ENCODE data around the gene EIF5.

EIF5 gene

DNA sequence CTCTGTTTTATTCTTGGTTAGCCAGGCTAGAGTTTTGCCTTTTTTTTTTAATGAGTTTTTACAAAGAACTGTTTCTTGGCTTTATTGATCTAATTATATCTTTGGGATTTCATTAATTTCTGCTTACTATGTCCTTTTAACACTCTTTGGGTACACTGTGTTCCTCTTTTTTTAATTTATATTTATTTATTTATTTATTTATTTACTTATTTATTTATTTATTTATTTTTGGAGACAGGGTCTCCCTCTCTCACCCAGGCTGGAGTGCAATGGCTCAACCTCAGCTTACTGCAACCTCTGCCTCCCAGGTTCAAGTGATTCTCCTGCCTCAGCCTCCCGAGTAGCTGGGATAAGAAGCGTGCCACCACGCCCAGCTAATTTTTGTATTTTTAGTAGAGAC, 36.0 kb downstream of the EIF5 start:
- DNase-seq (ENCODE audit: low read depth, low spot score): no peak

DNA sequence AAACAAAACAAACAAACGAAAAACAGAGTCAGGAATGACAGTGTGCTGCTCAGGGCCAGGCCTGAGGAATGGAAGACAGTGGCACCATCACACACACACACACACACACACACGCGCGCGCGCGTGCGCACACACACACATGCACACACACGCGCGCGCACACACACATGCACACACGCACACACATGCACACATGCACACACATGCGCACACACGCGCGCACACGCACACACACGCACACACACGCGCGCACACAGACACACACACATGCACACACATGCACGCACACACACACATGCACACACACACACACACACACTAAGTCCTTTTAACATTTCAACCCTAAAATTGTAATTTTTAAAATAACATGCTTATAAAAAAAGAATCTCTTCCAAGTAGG, 38.0 kb downstream of the EIF5 start:
- DNase-seq (ENCODE audit: low read depth, low spot score): no peak

DNA sequence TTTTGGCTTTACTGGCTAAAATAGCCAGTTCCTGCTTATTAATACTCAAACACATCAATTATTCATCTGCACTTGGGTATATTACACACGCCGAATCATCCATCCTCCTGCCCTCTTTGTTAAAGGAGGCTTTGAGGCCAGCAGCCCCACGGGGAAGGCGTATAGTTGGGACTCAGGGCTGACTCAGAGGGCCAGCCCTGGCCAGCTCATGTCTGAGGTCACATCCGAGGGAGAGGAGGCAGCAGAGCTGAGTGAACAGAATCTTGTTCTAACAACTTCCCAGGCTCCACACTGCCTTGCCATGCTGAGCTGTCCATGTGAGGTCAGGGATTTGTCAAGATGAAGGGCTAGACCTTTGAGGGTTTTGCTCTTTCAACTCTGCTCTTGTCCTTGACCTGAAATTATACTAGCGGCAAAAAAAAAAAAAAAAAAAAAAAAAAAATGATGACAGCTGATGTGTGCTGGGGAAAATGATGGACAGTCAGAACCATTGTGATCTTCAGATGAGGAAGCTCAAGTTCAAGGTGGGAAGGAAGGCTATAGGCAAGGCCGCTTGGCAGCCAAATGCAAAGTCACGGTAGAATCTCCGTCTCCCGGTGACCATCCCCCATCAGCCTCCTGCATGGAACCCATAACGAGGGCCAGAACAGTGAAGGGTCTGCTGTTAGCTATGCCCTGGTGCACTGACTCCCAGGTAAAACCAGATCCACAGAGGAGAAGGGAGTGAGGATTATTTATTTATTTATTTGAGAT, 38.7 kb downstream of the EIF5 start:
- DNase-seq (ENCODE audit: low read depth, low spot score): peak; percentile 57

DNA sequence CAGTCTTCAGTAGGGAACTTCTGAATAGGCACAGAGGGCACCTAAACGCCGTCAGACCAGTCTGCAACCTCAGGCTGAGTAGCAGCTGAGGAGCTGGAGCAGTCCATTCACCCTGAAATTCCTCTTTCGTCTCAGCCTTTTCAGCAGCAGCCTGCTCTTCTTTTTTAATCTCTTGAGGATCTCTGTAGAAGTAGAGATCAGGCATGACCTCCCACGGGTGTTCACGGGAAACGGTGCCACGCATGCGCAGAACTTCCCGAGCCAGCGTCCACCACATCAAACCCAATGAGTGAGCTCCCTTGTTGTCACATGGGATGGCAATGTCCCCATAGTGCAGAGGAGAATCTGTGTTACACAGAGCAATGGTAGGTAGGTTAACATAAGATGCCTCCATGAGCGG, 40.1 kb downstream of the EIF5 start:
- no peak for DNase-seq (ENCODE audit: low read depth, low spot score)

DNA sequence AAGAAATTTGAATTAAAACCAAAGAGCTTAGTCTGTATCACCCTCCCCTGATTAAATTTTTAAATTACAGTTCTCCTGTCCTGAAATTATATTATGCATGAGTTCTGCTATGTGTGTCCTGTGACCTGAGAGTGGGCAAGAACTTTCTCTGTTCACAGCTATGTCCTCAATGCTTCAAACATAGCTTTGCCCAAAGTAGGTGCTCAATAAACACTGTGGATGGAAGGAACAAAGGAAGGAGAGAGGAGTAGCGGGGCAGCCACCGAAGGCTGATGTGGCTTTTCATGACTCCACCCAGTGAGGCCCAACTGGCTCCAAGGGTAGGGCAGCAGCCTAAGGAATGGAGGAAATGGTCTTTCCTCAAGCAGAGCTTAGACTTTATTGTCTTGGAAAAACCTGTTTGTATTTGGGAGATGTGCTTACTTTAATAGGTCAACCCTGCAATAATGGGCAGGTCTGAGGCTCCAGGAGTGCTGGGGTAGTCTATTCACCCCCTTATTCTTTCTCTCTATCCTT, 43.5 kb downstream of the EIF5 start:
- DNase-seq (ENCODE audit: low read depth, low spot score): no peak

DNA sequence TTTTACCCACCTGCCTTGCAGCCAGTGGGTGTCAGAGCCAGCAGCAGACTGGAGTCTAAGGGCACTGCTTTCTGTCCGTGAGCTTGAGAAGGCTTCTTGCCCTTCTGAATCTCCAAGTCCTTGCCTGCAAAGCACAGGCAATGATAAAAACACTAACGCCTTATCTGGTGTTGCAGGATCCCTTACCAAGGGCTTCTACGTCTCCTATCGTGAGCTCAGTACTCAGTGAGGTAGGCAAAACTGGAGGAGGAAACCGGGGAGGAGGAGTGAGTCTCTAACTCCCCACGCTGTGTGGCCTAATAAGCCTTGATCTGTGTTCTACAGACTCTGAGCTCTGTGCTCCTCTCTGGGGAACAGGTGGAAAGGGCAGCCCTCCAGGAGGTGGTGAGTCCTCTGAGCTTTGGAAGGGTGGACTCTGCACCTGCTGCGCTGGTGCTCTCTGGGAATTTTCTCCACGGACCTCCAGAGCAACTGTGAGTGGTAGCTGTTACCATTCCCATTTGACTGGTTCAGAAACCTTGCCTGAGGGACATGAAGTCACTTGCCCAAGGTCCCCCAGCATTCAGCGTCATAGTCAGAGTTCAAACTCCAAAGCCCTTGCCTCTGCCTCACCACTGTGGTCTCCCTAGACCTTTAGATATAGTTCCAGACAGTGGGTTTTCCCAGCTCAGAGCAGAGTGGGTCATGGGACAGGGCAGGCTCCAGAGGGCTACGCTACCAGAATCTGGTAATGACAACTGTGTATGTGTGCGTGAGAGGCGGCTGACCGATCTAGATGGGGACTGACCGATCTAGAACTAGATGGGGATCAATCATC, 44.2 kb downstream of the EIF5 start:
- DNase-seq (ENCODE audit: low read depth, low spot score): no peak

DNA sequence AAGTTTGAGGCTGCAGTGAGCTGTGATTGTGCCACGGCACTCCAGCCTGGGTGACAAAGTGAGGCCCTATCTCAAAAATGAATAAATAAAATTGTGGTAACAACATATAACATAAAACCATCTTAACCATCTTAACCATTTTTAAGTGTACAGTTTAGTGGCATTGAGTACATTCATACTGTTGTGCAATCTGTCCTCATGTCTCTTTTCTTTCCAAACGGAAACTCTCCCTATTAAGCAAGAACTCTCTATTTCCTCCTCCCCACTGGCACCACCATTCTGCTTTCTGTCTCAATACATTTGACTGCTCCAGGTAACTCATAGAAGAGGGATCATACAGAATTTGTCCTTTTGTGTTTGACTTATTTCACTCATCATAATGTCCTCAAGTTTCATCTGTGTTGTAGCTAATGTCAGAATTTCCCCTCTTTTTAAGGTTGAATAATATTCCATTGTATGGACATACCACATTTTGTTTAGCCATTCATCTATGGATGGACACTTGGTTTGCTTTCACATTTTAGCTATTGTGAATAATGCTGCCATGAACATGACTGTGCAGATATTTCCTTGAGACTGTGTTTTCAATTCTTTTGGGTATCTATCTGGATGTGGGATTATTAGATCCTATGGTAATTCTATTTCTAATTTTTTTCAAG, 46.8 kb downstream of the EIF5 start:
- no peak for DNase-seq (ENCODE audit: low read depth, low spot score)

DNA sequence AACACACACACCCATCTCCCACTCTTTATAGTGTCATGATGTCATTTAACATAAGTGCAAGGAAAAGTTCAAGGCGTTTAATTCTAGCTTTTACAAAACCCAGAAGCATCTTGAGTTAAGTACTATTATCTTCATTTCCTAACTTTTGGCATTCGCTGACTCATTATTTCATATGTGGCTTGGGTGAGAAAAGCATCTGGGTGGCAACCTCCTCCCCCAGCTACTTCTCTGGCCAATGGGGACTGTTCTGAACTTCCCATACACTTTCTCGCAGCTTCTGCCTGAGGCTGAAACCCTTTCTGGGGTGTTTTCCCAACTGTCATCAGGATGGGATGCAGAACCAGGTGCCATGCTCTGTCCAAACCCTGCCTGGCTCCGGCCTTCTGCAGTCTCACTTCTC, 48.3 kb downstream of the EIF5 start:
- no peak for DNase-seq (ENCODE audit: low read depth, low spot score)

DNA sequence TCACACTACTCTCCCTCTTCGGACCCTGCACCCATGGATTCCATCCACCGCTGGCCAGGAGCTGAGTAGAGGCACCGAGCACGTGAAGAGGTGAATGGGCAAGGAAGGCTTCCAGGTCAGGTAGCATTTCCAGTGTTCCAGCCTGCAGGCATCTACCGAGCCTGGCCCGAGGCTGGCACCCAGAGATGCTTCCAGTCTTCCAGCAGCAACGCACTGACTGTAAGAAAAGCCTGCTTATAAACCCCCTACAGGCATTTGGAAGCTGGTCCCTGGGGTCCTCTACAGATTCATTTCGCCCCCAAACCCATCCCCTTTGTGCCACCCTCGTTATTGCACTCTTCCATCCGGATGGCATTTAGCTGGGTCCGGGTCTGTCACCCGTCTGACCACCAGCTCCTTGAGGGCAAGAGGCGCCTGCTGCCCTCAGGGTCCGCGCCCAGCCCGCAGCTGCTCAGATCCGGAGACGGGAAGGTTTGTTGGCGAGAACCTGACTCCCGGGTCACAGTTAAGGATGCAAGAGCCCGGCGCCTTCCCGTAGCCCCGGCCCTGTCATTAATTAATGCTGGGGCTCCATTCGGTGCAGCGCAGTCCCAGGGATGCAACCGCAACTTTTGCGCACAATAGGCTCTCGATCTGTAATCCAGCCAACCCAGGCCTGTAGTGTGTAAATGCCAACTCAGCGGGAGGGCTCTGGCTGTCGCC, 50.6 kb downstream of the EIF5 start:
- no peak for DNase-seq (ENCODE audit: low read depth, low spot score)

DNA sequence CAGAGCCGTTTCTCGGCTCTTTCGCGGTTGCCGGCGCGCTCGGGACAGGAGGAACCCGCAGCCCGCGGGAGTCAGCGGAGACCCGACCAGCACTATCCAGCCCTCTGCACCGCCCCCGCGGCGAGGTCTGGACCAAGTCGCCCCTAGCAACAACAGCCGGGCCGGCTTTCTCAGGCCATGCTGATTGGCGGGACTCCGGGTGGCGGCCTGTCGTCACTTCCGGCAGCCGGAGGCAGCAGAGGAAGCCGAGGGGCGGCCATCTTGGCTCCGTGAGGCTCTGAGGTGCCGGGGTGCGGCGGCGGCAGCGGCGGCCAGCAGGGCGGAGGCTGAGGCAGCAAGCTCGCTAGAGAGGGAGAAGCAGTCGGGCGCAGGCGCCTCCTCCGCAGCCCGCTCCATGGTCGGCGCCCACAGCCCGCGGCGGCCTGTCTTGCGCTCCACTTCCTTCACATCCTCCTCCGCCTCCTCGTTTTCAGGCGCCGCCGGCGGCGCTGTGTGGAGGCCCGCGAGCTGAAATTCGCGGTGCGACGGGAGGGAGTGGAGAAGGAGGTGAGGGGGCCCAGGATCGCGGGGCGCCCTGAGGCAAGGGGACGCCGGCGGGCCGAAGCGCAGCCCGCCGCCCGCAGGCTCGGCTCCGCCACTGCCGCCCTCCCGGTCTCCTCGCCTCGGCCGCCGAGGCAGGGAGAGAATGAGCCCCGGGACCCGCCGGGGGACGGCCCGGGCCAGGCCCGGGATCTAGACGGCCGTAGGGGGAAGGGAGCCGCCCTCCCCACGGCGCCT, 51.3 kb downstream of the EIF5 start, which contains the start of gene MARK3:
TSS of gene MARK3 (plus strand) at position 264 of the 777 bp plus-strand sequence. CDS start 615 bp downstream, outside the sequence.
- peak; percentile 90 for DNase-seq (ENCODE audit: low read depth, low spot score)

DNA sequence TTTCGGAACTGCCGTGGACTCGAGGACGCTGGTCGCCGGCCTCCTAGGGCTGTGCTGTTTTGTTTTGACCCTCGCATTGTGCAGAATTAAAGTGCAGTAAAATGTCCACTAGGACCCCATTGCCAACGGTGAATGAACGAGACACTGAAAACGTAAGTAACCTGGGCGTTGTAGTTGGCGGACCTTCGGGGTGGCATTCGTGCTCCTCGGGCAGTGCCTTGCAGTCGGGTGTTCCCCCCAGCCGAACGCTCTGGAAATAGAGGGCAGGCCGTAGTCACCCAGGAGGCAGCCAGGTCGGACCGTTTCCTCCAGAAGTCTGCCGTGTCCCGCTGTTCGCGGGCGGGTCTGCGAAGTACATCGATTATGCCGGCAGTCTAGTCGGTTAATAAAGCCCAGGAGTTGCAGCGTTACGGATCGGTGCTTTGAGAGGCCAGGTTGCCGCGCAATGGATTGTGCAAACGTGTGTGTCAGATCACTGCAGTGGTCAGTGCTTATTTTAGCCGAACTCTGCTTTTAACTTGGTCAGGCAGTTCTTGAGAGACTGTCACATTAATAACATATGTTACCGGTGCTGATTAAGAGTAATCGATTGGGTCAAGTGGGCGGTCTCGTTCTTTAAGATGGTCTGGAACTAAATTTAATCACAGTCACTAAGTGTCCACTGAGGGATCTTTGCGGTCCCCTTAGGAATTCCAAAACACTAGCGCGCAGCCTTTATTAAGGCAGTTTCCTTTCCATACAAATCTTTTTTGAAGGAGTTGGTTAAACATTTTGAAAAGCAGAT, 52.1 kb downstream of the EIF5 start:
- no peak for DNase-seq (ENCODE audit: low read depth, low spot score)

DNA sequence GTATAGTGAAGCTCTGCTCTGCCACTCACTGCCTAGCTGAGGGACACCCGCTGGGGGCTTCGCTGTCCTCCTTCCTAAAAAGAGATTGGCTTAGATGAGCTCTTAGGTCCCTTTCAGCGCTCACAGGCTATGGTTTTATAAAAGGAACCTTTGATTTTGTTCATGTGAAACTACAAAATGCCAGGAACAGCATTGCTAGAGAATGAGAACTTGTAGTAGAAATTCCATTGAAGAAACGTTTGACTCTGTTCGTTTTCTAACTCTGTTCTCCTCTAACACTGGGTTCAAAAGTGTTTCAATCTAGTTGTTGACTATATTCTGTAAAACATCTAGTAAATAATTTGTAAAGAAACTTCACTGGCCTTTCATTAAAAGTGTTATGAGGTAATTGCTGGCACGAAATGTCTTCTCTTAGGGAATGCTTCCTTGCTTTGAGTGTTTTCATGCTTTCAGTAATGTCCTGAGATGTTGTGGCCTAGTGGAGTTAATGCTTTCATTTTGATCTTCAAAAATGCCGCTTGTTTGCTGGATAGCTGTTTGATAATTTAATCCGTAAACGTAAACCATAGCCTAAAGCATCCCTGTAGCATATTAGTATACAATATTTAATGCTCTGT, 52.8 kb downstream of the EIF5 start:
- DNase-seq (ENCODE audit: low read depth, low spot score): no peak

DNA sequence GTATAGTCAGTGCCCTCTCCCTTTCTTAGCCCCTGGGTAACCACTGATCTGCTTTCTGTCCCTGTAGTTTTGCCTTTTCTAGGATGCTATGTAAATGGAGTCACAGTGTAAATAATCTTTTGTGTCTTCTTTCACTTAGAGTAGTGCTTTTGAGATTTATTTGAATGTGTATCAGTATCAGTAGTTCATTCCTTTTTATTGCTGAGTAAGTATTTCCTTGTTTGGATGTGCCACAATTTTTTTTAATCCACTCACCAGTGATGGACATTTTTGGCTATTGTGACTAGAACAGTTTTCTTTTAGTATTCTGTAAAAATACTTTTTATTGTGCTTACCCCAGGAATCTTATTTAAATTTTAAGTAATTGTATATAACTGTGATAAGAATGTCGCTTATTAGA, 54.6 kb downstream of the EIF5 start:
- DNase-seq (ENCODE audit: low read depth, low spot score): no peak

DNA sequence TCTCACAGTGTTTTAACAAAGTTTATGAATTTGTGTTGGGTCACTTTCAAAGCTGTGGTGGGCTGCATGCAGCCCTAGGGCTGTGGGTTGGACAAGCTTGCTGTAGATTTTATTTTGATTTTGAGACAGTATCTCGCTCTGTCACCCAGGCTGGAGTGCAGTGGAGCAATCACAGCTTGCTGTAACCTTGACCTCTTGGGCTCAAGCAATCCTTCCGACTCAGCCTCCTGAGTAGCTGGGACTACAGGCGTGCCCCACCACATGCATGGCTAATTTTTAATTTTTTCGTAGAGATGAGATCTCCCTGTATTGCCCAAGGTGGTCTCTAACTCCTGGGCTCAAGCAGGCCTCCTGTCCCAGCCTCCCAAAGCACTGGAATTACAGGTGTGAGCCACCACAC, 56.6 kb downstream of the EIF5 start:
- no peak for DNase-seq (ENCODE audit: low read depth, low spot score)

DNA sequence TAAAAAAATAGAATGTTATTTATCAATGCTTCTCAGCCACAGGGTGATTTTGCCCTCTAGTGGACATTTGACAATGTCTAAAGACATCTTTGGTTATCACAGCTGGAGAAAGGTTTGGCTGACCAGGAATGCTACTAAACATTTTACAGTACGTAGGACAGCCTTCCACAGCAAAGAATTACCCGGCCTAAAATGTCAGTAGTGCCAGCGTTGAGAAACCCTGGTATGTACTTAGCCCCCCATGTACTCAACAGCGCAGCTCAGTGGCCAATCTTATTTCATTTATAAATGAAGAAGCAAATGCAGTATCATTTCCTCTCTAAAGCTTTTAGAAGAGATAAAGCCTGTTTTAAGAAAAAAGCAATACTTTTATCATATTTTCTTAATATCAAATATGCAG, 57.0 kb downstream of the EIF5 start:
- DNase-seq (ENCODE audit: low read depth, low spot score): peak; percentile 58

DNA sequence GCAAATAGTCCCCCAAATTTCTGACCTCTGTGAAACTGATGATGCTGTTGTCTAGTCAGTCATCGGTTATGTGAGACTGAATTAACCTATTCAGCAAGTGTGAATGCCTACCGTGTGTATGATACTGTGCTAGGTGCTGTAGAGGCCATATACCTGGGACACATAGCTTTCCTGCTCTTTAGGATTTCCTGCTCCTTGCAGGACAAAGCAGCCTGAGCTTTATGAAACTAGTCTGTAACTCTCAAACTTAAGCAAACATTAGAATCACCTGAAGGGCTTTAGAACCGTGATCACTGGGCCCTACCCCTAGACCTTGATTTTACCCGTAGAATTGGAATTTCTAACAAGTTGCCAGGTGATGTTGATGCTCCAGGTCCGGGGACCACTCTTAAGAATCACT, 58.1 kb downstream of the EIF5 start:
- no peak for DNase-seq (ENCODE audit: low read depth, low spot score)

DNA sequence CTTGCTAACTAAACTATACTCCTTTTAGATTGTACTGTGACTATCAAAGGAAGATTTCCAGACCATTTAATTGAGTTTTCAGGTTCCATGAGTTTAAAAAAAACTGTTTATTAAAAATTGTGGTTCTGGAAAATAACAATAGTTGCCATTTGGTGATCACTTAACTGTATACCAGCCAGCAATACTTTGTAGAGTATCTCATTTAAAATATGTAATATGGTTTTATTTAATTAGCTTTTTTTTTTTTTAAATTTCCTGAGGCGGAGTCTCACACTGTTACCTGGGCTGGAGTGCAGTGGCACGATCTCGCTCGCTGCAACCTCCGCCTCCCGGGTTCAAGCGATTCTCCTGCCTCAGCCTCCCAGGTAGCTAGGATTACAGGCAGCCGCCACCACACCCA, 58.5 kb downstream of the EIF5 start:
- DNase-seq (ENCODE audit: low read depth, low spot score): no peak

DNA sequence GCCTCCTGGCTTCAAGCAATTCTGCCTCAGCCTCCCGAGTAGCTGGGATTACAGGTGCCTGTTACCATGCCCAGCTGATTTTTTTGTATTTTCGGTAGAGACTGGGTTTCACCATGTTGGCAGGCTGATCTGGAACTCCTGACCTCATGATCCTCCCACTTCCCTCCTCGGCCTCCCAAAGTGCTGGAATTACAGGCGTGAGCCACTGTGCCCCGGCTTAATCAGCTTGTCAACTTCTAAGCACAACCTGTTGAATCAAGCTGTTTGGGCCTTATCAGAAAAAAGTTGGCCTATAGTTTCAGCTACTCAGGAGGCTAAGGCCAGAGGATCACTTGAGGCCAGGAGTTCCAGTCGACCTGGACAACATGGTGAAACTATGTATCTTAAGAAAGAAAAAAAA, 59.0 kb downstream of the EIF5 start:
- no peak for DNase-seq (ENCODE audit: low read depth, low spot score)

Measured in smooth muscle cell of the brain vasculature (primary cell).